ENCODE measurements around the gene ZBED5. TPM values are rescaled to one million over a fixed set of nuclear protein-coding genes. Genes with fewer than 3 reads are reported as not detected.

The ZBED5 gene
- total and polyA plus RNA-seq, 4 donors = 5.4 to 10.7 (median 10.1) TPM

DNA sequence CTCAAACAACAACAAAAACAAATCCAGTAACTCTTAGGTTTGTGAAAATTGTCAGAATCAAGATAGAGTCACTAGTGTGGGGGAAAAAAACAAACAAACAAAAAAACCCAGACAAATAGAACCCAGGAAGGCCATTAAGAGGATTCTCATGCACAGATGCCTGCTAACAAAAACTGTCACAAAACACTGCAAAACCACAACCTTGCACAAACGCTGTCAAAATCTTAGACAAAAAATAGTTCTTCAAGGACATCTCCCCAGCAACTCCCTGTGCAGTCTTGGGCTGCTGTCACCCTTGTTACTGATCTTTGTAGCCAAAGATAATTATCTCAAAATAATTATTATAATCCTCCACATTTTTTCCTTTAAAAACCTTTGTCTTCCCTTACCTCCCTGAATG is 4.6 kb upstream of the ZBED5 start:
- Histone ChIP-seq H3K9me3 (ENCODE audit: control insufficient read depth in 4 of 4, low read length in 3 of 4) (no peaks in the 10 kb centered on the region), H3K27ac (ENCODE audit: low read depth in 1 of 2, low read length in 2 of 2) (no peak overlapping the region), H3K4me1 (ENCODE audit: control insufficient read depth in 4 of 4, insufficient read depth in 4 of 4, low read length in 3 of 4) (peaks cover 1 to 9% (median 6%) of the 10 kb centered on the region in 4 donors), H3K36me3 (ENCODE audit: control insufficient read depth in 4 of 4, insufficient read depth in 3 of 4, low read depth in 1 of 4, low read length in 3 of 4) (no peaks in the 10 kb centered on the region), H3K27me3 (ENCODE audit: control insufficient read depth in 4 of 4, insufficient read depth in 4 of 4, low read length in 3 of 4) (no peaks in the 10 kb centered on the region), H3K9ac (ENCODE audit: low read depth in 1 of 2, low read length in 2 of 2) (no peak overlapping the region), H3K4me3 (ENCODE audit: low read depth in 1 of 3, low read length in 3 of 3) (no peak overlapping the region)
- 72% methylated on average over 1 of the region's 1 CpG for whole genome bisulfite sequencing
- DNase-seq (ENCODE audit: low spot score) = no peak
- TF ChIP-seq ZBTB33 (IDR thresholded peaks at IDR 0.05) (no peak), FOXA2 (IDR thresholded peaks at IDR 0.05) (no peak), FOXA1 (IDR thresholded peaks at IDR 0.05) (no peak), HNF4A (conservative IDR thresholded peaks at IDR 0.05) (no peak), REST (IDR thresholded peaks at IDR 0.05) (no peak), YY1 (IDR thresholded peaks at IDR 0.05) (no peak), RXRA (IDR thresholded peaks at IDR 0.05) (no peak), TAF1 (conservative IDR thresholded peaks at IDR 0.05) (no peak), MAX (IDR thresholded peaks at IDR 0.05) (no peak), HNF4G (IDR thresholded peaks at IDR 0.05) (no peak), SP1 (IDR thresholded peaks at IDR 0.05) (no peak), GABPA (IDR thresholded peaks at IDR 0.05 in 1 of 2, conservative IDR thresholded peaks at IDR 0.05 in 1 of 2) (no peak), NR2F2 (IDR thresholded peaks at IDR 0.05) (no peak), RAD21 (IDR thresholded peaks at IDR 0.05) (no peak)
- TF ChIP-seq, protein P1, sequence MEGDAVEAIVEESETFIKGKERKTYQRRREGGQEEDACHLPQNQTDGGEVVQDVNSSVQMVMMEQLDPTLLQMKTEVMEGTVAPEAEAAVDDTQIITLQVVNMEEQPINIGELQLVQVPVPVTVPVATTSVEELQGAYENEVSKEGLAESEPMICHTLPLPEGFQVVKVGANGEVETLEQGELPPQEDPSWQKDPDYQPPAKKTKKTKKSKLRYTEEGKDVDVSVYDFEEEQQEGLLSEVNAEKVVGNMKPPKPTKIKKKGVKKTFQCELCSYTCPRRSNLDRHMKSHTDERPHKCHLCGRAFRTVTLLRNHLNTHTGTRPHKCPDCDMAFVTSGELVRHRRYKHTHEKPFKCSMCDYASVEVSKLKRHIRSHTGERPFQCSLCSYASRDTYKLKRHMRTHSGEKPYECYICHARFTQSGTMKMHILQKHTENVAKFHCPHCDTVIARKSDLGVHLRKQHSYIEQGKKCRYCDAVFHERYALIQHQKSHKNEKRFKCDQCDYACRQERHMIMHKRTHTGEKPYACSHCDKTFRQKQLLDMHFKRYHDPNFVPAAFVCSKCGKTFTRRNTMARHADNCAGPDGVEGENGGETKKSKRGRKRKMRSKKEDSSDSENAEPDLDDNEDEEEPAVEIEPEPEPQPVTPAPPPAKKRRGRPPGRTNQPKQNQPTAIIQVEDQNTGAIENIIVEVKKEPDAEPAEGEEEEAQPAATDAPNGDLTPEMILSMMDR (IDR thresholded peaks at IDR 0.05; ENCODE audit: low read depth, low read length, missing input control) = no peak

GRCh38 chr11:10861799-10862198 is 3.9 kb upstream of the ZBED5 start:
- DNase-seq (ENCODE audit: low spot score) = no peak
- Histone ChIP-seq H3K27me3 (ENCODE audit: control insufficient read depth in 4 of 4, insufficient read depth in 4 of 4, low read length in 3 of 4) (no peaks in the 10 kb centered on the region), H3K9ac (ENCODE audit: low read depth in 1 of 2, low read length in 2 of 2) (no peak overlapping the region), H3K27ac (ENCODE audit: low read depth in 1 of 2, low read length in 2 of 2) (no peak overlapping the region), H3K4me3 (ENCODE audit: low read depth in 1 of 3, low read length in 3 of 3) (no peak overlapping the region), H3K9me3 (ENCODE audit: control insufficient read depth in 4 of 4, low read length in 3 of 4) (no peaks in the 10 kb centered on the region), H3K36me3 (ENCODE audit: control insufficient read depth in 4 of 4, insufficient read depth in 3 of 4, low read depth in 1 of 4, low read length in 3 of 4) (no peaks in the 10 kb centered on the region), H3K4me1 (ENCODE audit: control insufficient read depth in 4 of 4, insufficient read depth in 4 of 4, low read length in 3 of 4) (peaks cover 1 to 13% (median 8%) of the 10 kb centered on the region in 4 donors)
- 94% methylated on average over 1 of the region's 1 CpG for WGBS
- TF ChIP-seq ZBTB33 (IDR thresholded peaks at IDR 0.05) (no peak), TAF1 (conservative IDR thresholded peaks at IDR 0.05) (no peak), YY1 (IDR thresholded peaks at IDR 0.05) (no peak)
